Measurements from ENCODE around the gene LTK.
"Not testable (repeated sequence)": the region's sequence is repeated elsewhere in the genome, so short reads cannot be mapped to it uniquely, and the experiment has no call there.

The LTK gene

GRCh38 chr15:41474941-41475340, 38.7 kb downstream of the LTK start:
- DNase-seq (ENCODE audit: low spot score): no peak

DNA sequence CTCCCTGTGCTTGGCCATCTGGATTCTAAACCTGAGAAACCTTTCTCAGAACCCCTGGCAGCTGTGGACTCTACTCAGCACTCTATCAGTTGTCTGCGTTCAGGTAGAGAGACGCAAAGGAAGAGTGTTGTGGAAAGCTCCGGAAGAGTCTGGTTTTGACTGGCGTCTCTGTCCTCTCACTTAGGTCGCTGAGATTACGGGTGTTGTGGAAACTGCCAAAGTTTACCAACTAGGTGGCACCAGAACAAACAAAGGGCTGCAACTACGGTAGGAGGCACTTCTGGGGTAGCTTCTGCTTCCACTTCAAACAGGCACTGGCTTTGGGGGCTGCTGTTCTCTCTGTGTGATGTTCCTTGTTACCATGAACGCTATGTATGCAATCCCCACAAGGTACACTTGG, 39.2 kb downstream of the LTK start:
- DNase-seq (ENCODE audit: low spot score): no peak

DNA sequence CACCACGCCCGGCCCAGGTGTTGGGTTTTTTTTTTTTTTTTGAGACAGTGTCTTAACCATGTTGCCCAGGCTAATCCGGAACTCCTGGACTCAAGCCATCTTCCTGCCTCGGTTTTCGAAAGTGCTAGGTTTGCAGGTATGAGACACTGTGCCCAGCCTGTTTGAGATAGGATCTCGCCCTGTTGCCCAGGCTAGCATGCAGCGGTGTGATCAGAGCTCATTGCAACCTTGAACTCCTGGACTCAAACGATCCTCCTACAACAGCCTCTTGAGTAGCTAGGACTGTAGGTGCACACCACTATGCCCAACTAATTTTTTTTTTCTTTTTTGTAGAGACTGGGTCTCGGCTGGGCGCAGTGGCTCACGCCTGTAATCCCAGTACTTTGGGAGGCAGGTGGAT, 40.2 kb downstream of the LTK start:
- no peak for DNase-seq (ENCODE audit: low spot score)

DNA sequence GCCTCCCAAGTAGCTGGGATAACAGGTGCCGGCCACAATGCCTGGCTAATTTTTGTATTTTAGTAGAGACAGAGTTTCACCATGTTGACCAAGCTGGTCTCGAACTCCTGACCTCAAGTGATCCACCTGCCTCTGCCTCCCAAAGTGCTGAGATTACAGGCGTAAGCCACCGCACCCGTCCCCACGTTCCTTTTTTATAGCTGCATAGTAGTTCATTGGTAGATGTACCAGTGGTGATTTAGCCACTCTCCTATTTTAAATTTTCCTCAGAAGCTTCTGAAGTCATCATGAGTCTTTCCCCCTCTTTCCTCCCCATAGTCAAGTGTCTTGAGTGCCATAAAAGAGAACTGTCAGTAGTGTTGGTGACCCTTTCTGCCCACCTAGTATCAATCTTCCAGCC, 44.0 kb downstream of the LTK start:
- DNase-seq (ENCODE audit: low spot score): not testable (repeated sequence)

DNA sequence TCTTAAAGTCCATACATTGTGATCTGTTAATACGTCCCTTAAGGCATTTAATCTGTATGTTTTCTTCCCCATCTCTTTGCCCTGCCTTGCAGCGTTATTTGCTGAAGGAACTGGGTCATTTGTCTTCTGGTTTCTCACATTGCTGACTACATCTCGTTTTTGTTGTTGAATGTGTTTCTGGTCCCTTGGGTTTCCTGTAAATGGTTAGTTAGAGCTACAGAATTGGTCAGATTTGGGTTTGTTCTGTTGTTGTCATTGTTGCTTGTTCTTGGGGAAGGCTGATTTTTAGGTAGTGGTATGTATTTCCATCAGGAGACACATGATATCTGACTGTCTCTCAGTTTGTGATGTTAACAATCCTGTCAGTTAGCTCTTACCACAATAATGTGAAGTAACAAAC, 46.9 kb downstream of the LTK start:
- DNase-seq (ENCODE audit: low spot score): no peak

DNA sequence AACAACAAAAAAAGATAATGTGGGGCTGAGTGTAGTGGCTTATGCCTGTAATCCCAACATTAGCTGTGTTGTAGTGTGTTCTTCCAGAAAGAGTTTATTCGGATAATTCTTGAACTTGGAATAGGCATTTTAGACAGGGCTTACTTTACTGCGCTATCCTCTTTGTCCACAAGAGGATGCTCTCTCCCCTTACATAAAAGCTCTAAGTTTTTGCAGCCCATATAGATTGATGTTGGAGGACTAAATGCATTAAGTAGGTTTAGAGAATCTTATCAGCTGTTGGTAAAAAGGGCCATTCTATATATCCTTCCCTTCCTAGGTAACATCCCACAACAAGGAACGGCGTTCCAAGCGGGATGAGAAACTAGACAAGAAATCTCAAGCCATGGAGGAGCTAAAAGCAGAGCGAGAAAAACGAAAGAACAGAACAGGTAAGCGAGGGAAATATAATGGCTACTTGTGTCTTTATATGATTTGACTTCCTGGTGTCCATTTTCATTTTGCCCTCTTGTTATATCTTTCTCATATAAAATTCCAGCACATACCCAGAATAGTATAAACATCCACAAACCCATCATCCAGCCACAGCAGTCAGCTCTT, 47.7 kb downstream of the LTK start:
- peak; percentile 77 for DNase-seq (ENCODE audit: low spot score)

DNA sequence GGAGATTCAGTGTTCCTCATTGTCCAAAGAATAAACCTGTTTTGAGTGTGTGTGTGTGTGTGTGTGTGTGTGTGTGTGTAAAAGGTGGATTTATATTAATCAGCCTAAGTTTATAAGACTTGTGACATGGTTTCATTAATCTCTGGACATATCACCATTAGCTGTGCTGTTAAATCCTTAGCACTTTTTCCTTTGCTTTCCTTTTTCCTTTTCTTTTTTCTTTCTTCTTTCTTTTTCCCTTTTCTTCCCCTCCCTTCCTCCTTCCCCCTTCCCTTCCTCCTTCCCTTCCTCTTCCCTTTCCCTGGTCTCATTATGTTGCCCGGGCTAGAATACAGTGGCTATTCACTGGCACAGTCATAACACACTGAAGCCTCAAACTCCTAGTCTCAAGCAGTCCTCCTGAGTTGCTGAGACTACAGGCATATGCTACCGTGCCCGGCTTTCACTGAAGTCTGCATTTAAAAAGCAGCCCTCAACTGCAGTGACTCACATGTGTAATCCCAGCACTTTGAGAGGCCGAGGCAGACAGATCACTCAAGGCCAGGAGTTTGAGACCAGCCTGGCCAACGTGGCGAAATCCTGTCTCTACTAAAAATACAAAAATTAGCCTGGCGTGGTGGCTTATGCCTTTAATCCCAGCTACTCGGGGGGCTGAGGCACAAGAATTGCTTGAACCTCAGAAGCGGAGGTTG, 48.6 kb downstream of the LTK start:
- no peak for DNase-seq (ENCODE audit: low spot score)

DNA sequence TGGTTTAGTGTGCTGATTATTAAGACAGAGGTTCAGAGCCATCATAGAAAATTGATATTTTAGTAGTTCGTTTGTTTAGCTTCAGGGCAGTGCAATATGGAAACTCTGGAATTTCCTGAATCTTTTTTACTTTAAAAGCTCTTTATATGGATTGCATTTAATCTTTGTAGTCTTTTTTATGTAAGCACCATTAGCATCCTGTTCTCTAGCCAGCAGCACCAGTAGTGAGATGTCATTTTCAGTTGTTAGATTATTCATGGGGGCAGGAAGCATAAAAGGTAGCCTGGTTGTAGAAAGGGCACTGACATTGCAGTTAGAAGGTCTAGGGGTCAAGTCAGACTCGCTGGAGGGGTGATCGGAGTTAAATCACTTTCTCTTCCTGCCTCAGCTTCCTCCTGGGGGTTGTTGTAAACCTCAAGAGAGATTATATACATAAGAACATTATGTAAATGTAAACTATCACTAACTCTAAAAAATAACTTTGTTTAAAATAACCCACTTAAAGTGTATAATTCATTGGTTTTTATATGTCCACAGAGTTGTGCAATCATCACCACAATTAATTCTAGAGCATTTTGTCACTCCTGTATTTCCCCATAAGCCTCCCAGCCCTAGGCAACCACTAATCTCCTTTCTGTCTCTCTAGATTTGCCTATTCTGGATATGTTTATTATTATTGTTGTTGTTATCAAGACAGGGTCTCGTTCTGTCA, 51.4 kb downstream of the LTK start:
- DNase-seq (ENCODE audit: low spot score): no peak

All from RKO (cell line).